ENCODE data around the gene DAB1.

The DAB1 gene

GRCh38 chr1:57036641-57037579, 386.9 kb downstream of the DAB1 start:
- DNase-seq (ENCODE audit: low read depth in 1 of 2, low spot score in 1 of 2), result no peak

GRCh38 chr1:57034713-57035112, 389.1 kb downstream of the DAB1 start:
- DNase-seq (ENCODE audit: low read depth in 1 of 2, low spot score in 1 of 2), result no peak

- DNase-seq (ENCODE audit: low read depth in 1 of 2, low spot score in 1 of 2), result no peak
Observed at GRCh38 chr1:57033222-57034001, 390.4 kb downstream of the DAB1 start.

- DNase-seq (ENCODE audit: low read depth in 1 of 2, low spot score in 1 of 2), result no peak
Observed at GRCh38 chr1:57026624-57027354, 397.1 kb downstream of the DAB1 start.

- DNase-seq (ENCODE audit: low read depth in 1 of 2, low spot score in 1 of 2), result no peak
Observed at GRCh38 chr1:57024855-57025254, 399.0 kb downstream of the DAB1 start.

- DNase-seq (ENCODE audit: low read depth in 1 of 2, low spot score in 1 of 2), result no peak
Observed at GRCh38 chr1:57024428-57024827, 399.4 kb downstream of the DAB1 start.

- DNase-seq (ENCODE audit: low read depth in 1 of 2, low spot score in 1 of 2), result no peak
Observed at GRCh38 chr1:57020216-57020615, 403.6 kb downstream of the DAB1 start.

GRCh38 chr1:57019236-57019839, 404.5 kb downstream of the DAB1 start:
- DNase-seq (ENCODE audit: low read depth in 1 of 2, low spot score in 1 of 2), result no peak

- DNase-seq (ENCODE audit: low read depth in 1 of 2, low spot score in 1 of 2), result no peak
Observed at GRCh38 chr1:57018119-57018518, 405.7 kb downstream of the DAB1 start.

- no peak for DNase-seq (ENCODE audit: low read depth in 1 of 2, low spot score in 1 of 2)
Observed at GRCh38 chr1:57017717-57018116, 406.1 kb downstream of the DAB1 start.

- no peak for DNase-seq (ENCODE audit: low read depth in 1 of 2, low spot score in 1 of 2)
Observed at GRCh38 chr1:57017200-57017599, 406.7 kb downstream of the DAB1 start.

- no peak for DNase-seq (ENCODE audit: low read depth in 1 of 2, low spot score in 1 of 2)
Observed at GRCh38 chr1:57015071-57015470, 408.8 kb downstream of the DAB1 start.

GRCh38 chr1:57013522-57013921, 410.3 kb downstream of the DAB1 start:
- no peak for DNase-seq (ENCODE audit: low read depth in 1 of 2, low spot score in 1 of 2)

- DNase-seq (ENCODE audit: low read depth in 1 of 2, low spot score in 1 of 2), result no peak
Observed at GRCh38 chr1:57012315-57012714, 411.5 kb downstream of the DAB1 start.

GRCh38 chr1:57010511-57010910, 413.3 kb downstream of the DAB1 start:
- DNase-seq (ENCODE audit: low read depth in 1 of 2, low spot score in 1 of 2), result no peak

GRCh38 chr1:57007948-57008347, 415.9 kb downstream of the DAB1 start:
- DNase-seq (ENCODE audit: low read depth in 1 of 2, low spot score in 1 of 2), result no peak

- DNase-seq (ENCODE audit: low read depth in 1 of 2, low spot score in 1 of 2), result no peak
Observed at GRCh38 chr1:57007472-57007871, 416.4 kb downstream of the DAB1 start.

- DNase-seq (ENCODE audit: low read depth in 1 of 2, low spot score in 1 of 2), result no peak
Observed at GRCh38 chr1:57003398-57004139, 420.3 kb downstream of the DAB1 start.

- no peak for DNase-seq (ENCODE audit: low read depth in 1 of 2, low spot score in 1 of 2)
Observed at GRCh38 chr1:56995414-56996100, 428.3 kb downstream of the DAB1 start.

GRCh38 chr1:56993475-56993874, 430.4 kb downstream of the DAB1 start:
- no peak for DNase-seq (ENCODE audit: low read depth in 1 of 2, low spot score in 1 of 2)

All from stimulated activated CD4-positive, alpha-beta T cell treated with anti-CD3 and anti-CD28 coated beads, Interleukin-15, amount 100 ng/mL, for 1 hour (primary cell).